Amniotic epithelial cell (primary cell): Measurements from ENCODE around the gene COL4A2.
"Not testable (repeated sequence)": the region's sequence is repeated elsewhere in the genome, so short reads cannot be mapped to it uniquely, and the experiment has no call there.

Experiments
- DNase-seq: peaks from one replicate; pipeline ENCODE4 v3.0.0-alpha.2; 2010; ENCODE audit warnings: low read depth

The COL4A2 gene

GRCh38 chr13:110438776-110439175, 131.7 kb downstream of the COL4A2 start:
- DNase-seq: no peak

GRCh38 chr13:110440946-110441731, 134.1 kb downstream of the COL4A2 start:
- no peak for DNase-seq

- DNase-seq: peak; percentile 70
Measured at GRCh38 chr13:110442930-110443621, 136.0 kb downstream of the COL4A2 start.

- DNase-seq: no peak
Measured at GRCh38 chr13:110443622-110444225, 136.6 kb downstream of the COL4A2 start.

GRCh38 chr13:110444226-110444653, 137.2 kb downstream of the COL4A2 start:
- DNase-seq: peak; percentile 76

GRCh38 chr13:110445183-110445582, 138.1 kb downstream of the COL4A2 start:
- peak; percentile 74 for DNase-seq

- DNase-seq: peak; percentile 32
Measured at GRCh38 chr13:110445722-110446574, 138.9 kb downstream of the COL4A2 start.

GRCh38 chr13:110446575-110446890, 139.4 kb downstream of the COL4A2 start:
- no peak for DNase-seq

GRCh38 chr13:110447058-110447511, 140.0 kb downstream of the COL4A2 start:
- DNase-seq: peak; percentile 31

GRCh38 chr13:110447801-110448200, 140.7 kb downstream of the COL4A2 start:
- DNase-seq: no peak

GRCh38 chr13:110448230-110448629, 141.1 kb downstream of the COL4A2 start:
- DNase-seq: peak; percentile 88

- no peak for DNase-seq
Measured at GRCh38 chr13:110448677-110449076, 141.6 kb downstream of the COL4A2 start.

- DNase-seq: no peak
Measured at GRCh38 chr13:110449219-110450015, 142.3 kb downstream of the COL4A2 start.

GRCh38 chr13:110450016-110450900, 143.2 kb downstream of the COL4A2 start:
- DNase-seq: no peak

GRCh38 chr13:110450941-110451730, 144.1 kb downstream of the COL4A2 start:
- no peak for DNase-seq

GRCh38 chr13:110453091-110453490, 146.0 kb downstream of the COL4A2 start:
- DNase-seq: not testable (repeated sequence)

- DNase-seq: peak; percentile 40
Measured at GRCh38 chr13:110453797-110454196, 146.7 kb downstream of the COL4A2 start.

- DNase-seq: no peak
Measured at GRCh38 chr13:110454227-110454859, 147.3 kb downstream of the COL4A2 start.

- no peak for DNase-seq
Measured at GRCh38 chr13:110454956-110455355, 147.9 kb downstream of the COL4A2 start.
